ENCODE measurements around the gene PIK3CB.

Gene PIK3CB

GRCh38 chr3:138653567-138653966, 181.2 kb downstream of the PIK3CB start:
- Histone ChIP-seq H3K9ac (ENCODE audit: low read depth, low read length) (no peak overlapping the region), H3K4me3 (ENCODE audit: low read depth, low read length) (no peak overlapping the region), H3K36me3 (ENCODE audit: control insufficient read depth, insufficient read depth, low read length) (peaks cover 18% of the 10 kb centered on the region), H3K9me3 (ENCODE audit: control insufficient read depth, insufficient read depth, low read length) (peaks cover 17% of the 10 kb centered on the region), H3K4me1 (ENCODE audit: control insufficient read depth, insufficient read depth, low read length) (no peaks in the 10 kb centered on the region), H3K27me3 (ENCODE audit: control insufficient read depth, insufficient read depth, low read length) (no peaks in the 10 kb centered on the region)

GRCh38 chr3:138649134-138649533, 185.6 kb downstream of the PIK3CB start:
- H3K4me1 ChIP-seq (ENCODE audit: control insufficient read depth, insufficient read depth, low read length) = no peaks in the 10 kb centered on the region
- H3K9me3 ChIP-seq (ENCODE audit: control insufficient read depth, insufficient read depth, low read length) = peaks cover 21% of the 10 kb centered on the region
- peaks cover 18% of the 10 kb centered on the region for H3K36me3 ChIP-seq (ENCODE audit: control insufficient read depth, insufficient read depth, low read length)
- H3K9ac ChIP-seq (ENCODE audit: low read depth, low read length) = no peak overlapping the region
- no peak overlapping the region for H3K4me3 ChIP-seq (ENCODE audit: low read depth, low read length)
- no peaks in the 10 kb centered on the region for H3K27me3 ChIP-seq (ENCODE audit: control insufficient read depth, insufficient read depth, low read length)

- Histone ChIP-seq H3K4me1 (ENCODE audit: control insufficient read depth, insufficient read depth, low read length) (no peaks in the 10 kb centered on the region), H3K36me3 (ENCODE audit: control insufficient read depth, insufficient read depth, low read length) (peaks cover 17% of the 10 kb centered on the region), H3K9ac (ENCODE audit: low read depth, low read length) (no peak overlapping the region), H3K27me3 (ENCODE audit: control insufficient read depth, insufficient read depth, low read length) (no peaks in the 10 kb centered on the region), H3K4me3 (ENCODE audit: low read depth, low read length) (no peak overlapping the region), H3K9me3 (ENCODE audit: control insufficient read depth, insufficient read depth, low read length) (peaks cover 24% of the 10 kb centered on the region)
Measured at GRCh38 chr3:138646513-138646912, 188.2 kb downstream of the PIK3CB start.

GRCh38 chr3:138646008-138646407, 188.7 kb downstream of the PIK3CB start:
- no peaks in the 10 kb centered on the region for H3K4me1 ChIP-seq (ENCODE audit: control insufficient read depth, insufficient read depth, low read length)
- no peak overlapping the region for H3K4me3 ChIP-seq (ENCODE audit: low read depth, low read length)
- peaks cover 24% of the 10 kb centered on the region for H3K9me3 ChIP-seq (ENCODE audit: control insufficient read depth, insufficient read depth, low read length)
- no peak overlapping the region for H3K9ac ChIP-seq (ENCODE audit: low read depth, low read length)
- H3K36me3 ChIP-seq (ENCODE audit: control insufficient read depth, insufficient read depth, low read length) = peaks cover 15% of the 10 kb centered on the region
- H3K27me3 ChIP-seq (ENCODE audit: control insufficient read depth, insufficient read depth, low read length) = no peaks in the 10 kb centered on the region

- Histone ChIP-seq H3K4me1 (ENCODE audit: control insufficient read depth, insufficient read depth, low read length) (no peaks in the 10 kb centered on the region), H3K36me3 (ENCODE audit: control insufficient read depth, insufficient read depth, low read length) (no peaks in the 10 kb centered on the region), H3K9me3 (ENCODE audit: control insufficient read depth, insufficient read depth, low read length) (peaks cover 6% of the 10 kb centered on the region), H3K4me3 (ENCODE audit: low read depth, low read length) (no peak overlapping the region), H3K9ac (ENCODE audit: low read depth, low read length) (no peak overlapping the region), H3K27me3 (ENCODE audit: control insufficient read depth, insufficient read depth, low read length) (no peaks in the 10 kb centered on the region)
Measured at GRCh38 chr3:138642927-138643253, 191.8 kb downstream of the PIK3CB start.

GRCh38 chr3:138642226-138642926, 192.4 kb downstream of the PIK3CB start:
- Histone ChIP-seq H3K36me3 (ENCODE audit: control insufficient read depth, insufficient read depth, low read length) (no peaks in the 10 kb centered on the region), H3K27me3 (ENCODE audit: control insufficient read depth, insufficient read depth, low read length) (no peaks in the 10 kb centered on the region), H3K9me3 (ENCODE audit: control insufficient read depth, insufficient read depth, low read length) (peaks cover 6% of the 10 kb centered on the region), H3K9ac (ENCODE audit: low read depth, low read length) (no peak overlapping the region), H3K4me1 (ENCODE audit: control insufficient read depth, insufficient read depth, low read length) (no peaks in the 10 kb centered on the region), H3K4me3 (ENCODE audit: low read depth, low read length) (no peak overlapping the region)

- Histone ChIP-seq H3K4me1 (ENCODE audit: control insufficient read depth, insufficient read depth, low read length) (no peaks in the 10 kb centered on the region), H3K36me3 (ENCODE audit: control insufficient read depth, insufficient read depth, low read length) (no peaks in the 10 kb centered on the region), H3K9me3 (ENCODE audit: control insufficient read depth, insufficient read depth, low read length) (peaks cover 2% of the 10 kb centered on the region), H3K27me3 (ENCODE audit: control insufficient read depth, insufficient read depth, low read length) (no peaks in the 10 kb centered on the region), H3K4me3 (ENCODE audit: low read depth, low read length) (no peak overlapping the region), H3K9ac (ENCODE audit: low read depth, low read length) (no peak overlapping the region)
Measured at GRCh38 chr3:138640537-138640936, 194.2 kb downstream of the PIK3CB start.

GRCh38 chr3:138638641-138639040, 196.1 kb downstream of the PIK3CB start:
- no peaks in the 10 kb centered on the region for H3K27me3 ChIP-seq (ENCODE audit: control insufficient read depth, insufficient read depth, low read length)
- H3K4me1 ChIP-seq (ENCODE audit: control insufficient read depth, insufficient read depth, low read length) = no peaks in the 10 kb centered on the region
- H3K9ac ChIP-seq (ENCODE audit: low read depth, low read length) = no peak overlapping the region
- no peak overlapping the region for H3K4me3 ChIP-seq (ENCODE audit: low read depth, low read length)
- H3K36me3 ChIP-seq (ENCODE audit: control insufficient read depth, insufficient read depth, low read length) = no peaks in the 10 kb centered on the region
- H3K9me3 ChIP-seq (ENCODE audit: control insufficient read depth, insufficient read depth, low read length) = peaks cover 2% of the 10 kb centered on the region

- no peaks in the 10 kb centered on the region for H3K36me3 ChIP-seq (ENCODE audit: control insufficient read depth, insufficient read depth, low read length)
- no peak overlapping the region for H3K4me3 ChIP-seq (ENCODE audit: low read depth, low read length)
- no peaks in the 10 kb centered on the region for H3K27me3 ChIP-seq (ENCODE audit: control insufficient read depth, insufficient read depth, low read length)
- H3K9me3 ChIP-seq (ENCODE audit: control insufficient read depth, insufficient read depth, low read length) = no peaks in the 10 kb centered on the region
- no peaks in the 10 kb centered on the region for H3K4me1 ChIP-seq (ENCODE audit: control insufficient read depth, insufficient read depth, low read length)
- no peak overlapping the region for H3K9ac ChIP-seq (ENCODE audit: low read depth, low read length)
Measured at GRCh38 chr3:138629526-138629925, 205.2 kb downstream of the PIK3CB start.

- no peaks in the 10 kb centered on the region for H3K4me1 ChIP-seq (ENCODE audit: control insufficient read depth, insufficient read depth, low read length)
- H3K9me3 ChIP-seq (ENCODE audit: control insufficient read depth, insufficient read depth, low read length) = no peaks in the 10 kb centered on the region
- H3K4me3 ChIP-seq (ENCODE audit: low read depth, low read length) = no peak overlapping the region
- H3K9ac ChIP-seq (ENCODE audit: low read depth, low read length) = no peak overlapping the region
- H3K36me3 ChIP-seq (ENCODE audit: control insufficient read depth, insufficient read depth, low read length) = no peaks in the 10 kb centered on the region
- H3K27me3 ChIP-seq (ENCODE audit: control insufficient read depth, insufficient read depth, low read length) = no peaks in the 10 kb centered on the region
Measured at GRCh38 chr3:138625707-138626365, 208.9 kb downstream of the PIK3CB start.

GRCh38 chr3:138624518-138624917, 210.2 kb downstream of the PIK3CB start:
- Histone ChIP-seq H3K36me3 (ENCODE audit: control insufficient read depth, insufficient read depth, low read length) (no peaks in the 10 kb centered on the region), H3K4me3 (ENCODE audit: low read depth, low read length) (no peak overlapping the region), H3K4me1 (ENCODE audit: control insufficient read depth, insufficient read depth, low read length) (no peaks in the 10 kb centered on the region), H3K27me3 (ENCODE audit: control insufficient read depth, insufficient read depth, low read length) (no peaks in the 10 kb centered on the region), H3K9ac (ENCODE audit: low read depth, low read length) (no peak overlapping the region), H3K9me3 (ENCODE audit: control insufficient read depth, insufficient read depth, low read length) (no peaks in the 10 kb centered on the region)

GRCh38 chr3:138620431-138620830, 214.3 kb downstream of the PIK3CB start:
- H3K9ac ChIP-seq (ENCODE audit: low read depth, low read length) = no peak overlapping the region
- H3K9me3 ChIP-seq (ENCODE audit: control insufficient read depth, insufficient read depth, low read length) = no peaks in the 10 kb centered on the region
- no peaks in the 10 kb centered on the region for H3K36me3 ChIP-seq (ENCODE audit: control insufficient read depth, insufficient read depth, low read length)
- no peaks in the 10 kb centered on the region for H3K27me3 ChIP-seq (ENCODE audit: control insufficient read depth, insufficient read depth, low read length)
- no peaks in the 10 kb centered on the region for H3K4me1 ChIP-seq (ENCODE audit: control insufficient read depth, insufficient read depth, low read length)
- no peak overlapping the region for H3K4me3 ChIP-seq (ENCODE audit: low read depth, low read length)
